ENCODE results near the gene SEPTIN12. TPM values are rescaled to one million over a fixed set of nuclear protein-coding genes. Genes with fewer than 3 reads are reported as not detected.

The SEPTIN12 gene
- total and polyA plus RNA-seq, 2 experiments from 2014 or later, result not detected

- Histone ChIP-seq H4K20me1 (replicated peaks; ENCODE audit: insufficient read depth) (peaks cover 6% of the 10 kb centered on the region), H3K27me3 (ENCODE audit: insufficient read depth) (no peaks in the 10 kb centered on the region), H3F3A (replicated peaks; ENCODE audit: low read depth) (peaks cover 26% of the 10 kb centered on the region; the same call in 1 of the 2 replicates), H3K4me1 (ENCODE audit: insufficient read depth) (peaks cover 4% of the 10 kb centered on the region; the same call in 1 of the 2 replicates), H3K4me3 (no peak overlapping the region), H3K4me2 (no peak overlapping the region), H3K9me2 (ENCODE audit: insufficient read depth) (no peaks in the 10 kb centered on the region), H2AFZ (no peak overlapping the region), H3K36me3 (ENCODE audit: insufficient read depth) (peaks cover 16% of the 10 kb centered on the region), H3K27ac (ENCODE audit: low read depth) (no peak overlapping the region), H3K79me2 (replicated peaks; ENCODE audit: insufficient read depth) (peaks cover 47% of the 10 kb centered on the region)
- TF ChIP-seq STAT1 (IDR thresholded peaks at IDR 0.05; ENCODE audit: unreplicated experiment), result no peak
- TF ChIP-seq, protein P1, sequence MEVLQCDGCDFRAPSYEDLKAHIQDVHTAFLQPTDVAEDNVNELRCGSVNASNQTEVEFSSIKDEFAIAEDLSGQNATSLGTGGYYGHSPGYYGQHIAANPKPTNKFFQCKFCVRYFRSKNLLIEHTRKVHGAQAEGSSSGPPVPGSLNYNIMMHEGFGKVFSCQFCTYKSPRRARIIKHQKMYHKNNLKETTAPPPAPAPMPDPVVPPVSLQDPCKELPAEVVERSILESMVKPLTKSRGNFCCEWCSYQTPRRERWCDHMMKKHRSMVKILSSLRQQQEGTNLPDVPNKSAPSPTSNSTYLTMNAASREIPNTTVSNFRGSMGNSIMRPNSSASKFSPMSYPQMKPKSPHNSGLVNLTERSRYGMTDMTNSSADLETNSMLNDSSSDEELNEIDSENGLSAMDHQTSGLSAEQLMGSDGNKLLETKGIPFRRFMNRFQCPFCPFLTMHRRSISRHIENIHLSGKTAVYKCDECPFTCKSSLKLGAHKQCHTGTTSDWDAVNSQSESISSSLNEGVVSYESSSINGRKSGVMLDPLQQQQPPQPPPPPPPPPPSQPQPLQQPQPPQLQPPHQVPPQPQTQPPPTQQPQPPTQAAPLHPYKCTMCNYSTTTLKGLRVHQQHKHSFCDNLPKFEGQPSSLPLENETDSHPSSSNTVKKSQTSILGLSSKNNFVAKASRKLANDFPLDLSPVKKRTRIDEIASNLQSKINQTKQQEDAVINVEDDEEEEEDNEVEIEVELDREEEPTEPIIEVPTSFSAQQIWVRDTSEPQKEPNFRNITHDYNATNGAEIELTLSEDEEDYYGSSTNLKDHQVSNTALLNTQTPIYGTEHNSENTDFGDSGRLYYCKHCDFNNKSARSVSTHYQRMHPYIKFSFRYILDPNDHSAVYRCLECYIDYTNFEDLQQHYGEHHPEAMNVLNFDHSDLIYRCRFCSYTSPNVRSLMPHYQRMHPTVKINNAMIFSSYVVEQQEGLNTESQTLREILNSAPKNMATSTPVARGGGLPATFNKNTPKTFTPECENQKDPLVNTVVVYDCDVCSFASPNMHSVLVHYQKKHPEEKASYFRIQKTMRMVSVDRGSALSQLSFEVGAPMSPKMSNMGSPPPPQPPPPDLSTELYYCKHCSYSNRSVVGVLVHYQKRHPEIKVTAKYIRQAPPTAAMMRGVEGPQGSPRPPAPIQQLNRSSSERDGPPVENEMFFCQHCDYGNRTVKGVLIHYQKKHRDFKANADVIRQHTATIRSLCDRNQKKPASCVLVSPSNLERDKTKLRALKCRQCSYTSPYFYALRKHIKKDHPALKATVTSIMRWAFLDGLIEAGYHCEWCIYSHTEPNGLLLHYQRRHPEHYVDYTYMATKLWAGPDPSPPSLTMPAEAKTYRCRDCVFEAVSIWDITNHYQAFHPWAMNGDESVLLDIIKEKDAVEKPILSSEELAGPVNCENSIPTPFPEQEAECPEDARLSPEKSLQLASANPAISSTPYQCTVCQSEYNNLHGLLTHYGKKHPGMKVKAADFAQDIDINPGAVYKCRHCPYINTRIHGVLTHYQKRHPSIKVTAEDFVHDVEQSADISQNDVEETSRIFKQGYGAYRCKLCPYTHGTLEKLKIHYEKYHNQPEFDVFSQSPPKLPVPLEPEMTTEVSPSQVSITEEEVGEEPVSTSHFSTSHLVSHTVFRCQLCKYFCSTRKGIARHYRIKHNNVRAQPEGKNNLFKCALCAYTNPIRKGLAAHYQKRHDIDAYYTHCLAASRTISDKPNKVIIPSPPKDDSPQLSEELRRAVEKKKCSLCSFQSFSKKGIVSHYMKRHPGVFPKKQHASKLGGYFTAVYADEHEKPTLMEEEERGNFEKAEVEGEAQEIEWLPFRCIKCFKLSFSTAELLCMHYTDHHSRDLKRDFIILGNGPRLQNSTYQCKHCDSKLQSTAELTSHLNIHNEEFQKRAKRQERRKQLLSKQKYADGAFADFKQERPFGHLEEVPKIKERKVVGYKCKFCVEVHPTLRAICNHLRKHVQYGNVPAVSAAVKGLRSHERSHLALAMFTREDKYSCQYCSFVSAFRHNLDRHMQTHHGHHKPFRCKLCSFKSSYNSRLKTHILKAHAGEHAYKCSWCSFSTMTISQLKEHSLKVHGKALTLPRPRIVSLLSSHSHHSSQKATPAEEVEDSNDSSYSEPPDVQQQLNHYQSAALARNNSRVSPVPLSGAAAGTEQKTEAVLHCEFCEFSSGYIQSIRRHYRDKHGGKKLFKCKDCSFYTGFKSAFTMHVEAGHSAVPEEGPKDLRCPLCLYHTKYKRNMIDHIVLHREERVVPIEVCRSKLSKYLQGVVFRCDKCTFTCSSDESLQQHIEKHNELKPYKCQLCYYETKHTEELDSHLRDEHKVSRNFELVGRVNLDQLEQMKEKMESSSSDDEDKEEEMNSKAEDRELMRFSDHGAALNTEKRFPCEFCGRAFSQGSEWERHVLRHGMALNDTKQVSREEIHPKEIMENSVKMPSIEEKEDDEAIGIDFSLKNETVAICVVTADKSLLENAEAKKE (CRISPR knock-in tag; IDR thresholded peaks at IDR 0.05), result no peak
- TF ChIP-seq POLR2AphosphoS5 (IDR thresholded peaks at IDR 0.05; ENCODE audit: low read depth), result no peak
- TF ChIP-seq CREB1 (CRISPR knock-in tag; IDR thresholded peaks at IDR 0.05; ENCODE audit: low read depth), result no peak
- TF ChIP-seq EZH2 (IDR thresholded peaks at IDR 0.05; ENCODE audit: low read depth, unreplicated experiment), result no peak
- TF ChIP-seq JUNB (IDR thresholded peaks at IDR 0.05; ENCODE audit: unreplicated experiment), result no peak
- TF ChIP-seq ZNF331 (CRISPR knock-in tag; IDR thresholded peaks at IDR 0.05; ENCODE audit: low read depth), result no peak
- TF ChIP-seq CTCF (conservative IDR thresholded peaks at IDR 0.05; ENCODE audit: low read depth in 2 of 2), result no peak
- no peak for TF ChIP-seq NANOG (IDR thresholded peaks at IDR 0.05; ENCODE audit: borderline replicate concordance)
- TF ChIP-seq ZNF114 (CRISPR knock-in tag; IDR thresholded peaks at IDR 0.05), result no peak
- TF ChIP-seq, protein P2, sequence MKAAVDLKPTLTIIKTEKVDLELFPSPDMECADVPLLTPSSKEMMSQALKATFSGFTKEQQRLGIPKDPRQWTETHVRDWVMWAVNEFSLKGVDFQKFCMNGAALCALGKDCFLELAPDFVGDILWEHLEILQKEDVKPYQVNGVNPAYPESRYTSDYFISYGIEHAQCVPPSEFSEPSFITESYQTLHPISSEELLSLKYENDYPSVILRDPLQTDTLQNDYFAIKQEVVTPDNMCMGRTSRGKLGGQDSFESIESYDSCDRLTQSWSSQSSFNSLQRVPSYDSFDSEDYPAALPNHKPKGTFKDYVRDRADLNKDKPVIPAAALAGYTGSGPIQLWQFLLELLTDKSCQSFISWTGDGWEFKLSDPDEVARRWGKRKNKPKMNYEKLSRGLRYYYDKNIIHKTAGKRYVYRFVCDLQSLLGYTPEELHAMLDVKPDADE (IDR thresholded peaks at IDR 0.05), result no peak
- TF ChIP-seq, protein P3, sequence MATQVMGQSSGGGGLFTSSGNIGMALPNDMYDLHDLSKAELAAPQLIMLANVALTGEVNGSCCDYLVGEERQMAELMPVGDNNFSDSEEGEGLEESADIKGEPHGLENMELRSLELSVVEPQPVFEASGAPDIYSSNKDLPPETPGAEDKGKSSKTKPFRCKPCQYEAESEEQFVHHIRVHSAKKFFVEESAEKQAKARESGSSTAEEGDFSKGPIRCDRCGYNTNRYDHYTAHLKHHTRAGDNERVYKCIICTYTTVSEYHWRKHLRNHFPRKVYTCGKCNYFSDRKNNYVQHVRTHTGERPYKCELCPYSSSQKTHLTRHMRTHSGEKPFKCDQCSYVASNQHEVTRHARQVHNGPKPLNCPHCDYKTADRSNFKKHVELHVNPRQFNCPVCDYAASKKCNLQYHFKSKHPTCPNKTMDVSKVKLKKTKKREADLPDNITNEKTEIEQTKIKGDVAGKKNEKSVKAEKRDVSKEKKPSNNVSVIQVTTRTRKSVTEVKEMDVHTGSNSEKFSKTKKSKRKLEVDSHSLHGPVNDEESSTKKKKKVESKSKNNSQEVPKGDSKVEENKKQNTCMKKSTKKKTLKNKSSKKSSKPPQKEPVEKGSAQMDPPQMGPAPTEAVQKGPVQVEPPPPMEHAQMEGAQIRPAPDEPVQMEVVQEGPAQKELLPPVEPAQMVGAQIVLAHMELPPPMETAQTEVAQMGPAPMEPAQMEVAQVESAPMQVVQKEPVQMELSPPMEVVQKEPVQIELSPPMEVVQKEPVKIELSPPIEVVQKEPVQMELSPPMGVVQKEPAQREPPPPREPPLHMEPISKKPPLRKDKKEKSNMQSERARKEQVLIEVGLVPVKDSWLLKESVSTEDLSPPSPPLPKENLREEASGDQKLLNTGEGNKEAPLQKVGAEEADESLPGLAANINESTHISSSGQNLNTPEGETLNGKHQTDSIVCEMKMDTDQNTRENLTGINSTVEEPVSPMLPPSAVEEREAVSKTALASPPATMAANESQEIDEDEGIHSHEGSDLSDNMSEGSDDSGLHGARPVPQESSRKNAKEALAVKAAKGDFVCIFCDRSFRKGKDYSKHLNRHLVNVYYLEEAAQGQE (IDR thresholded peaks at IDR 0.05; ENCODE audit: unreplicated experiment), result no peak
- TF ChIP-seq EZH2phosphoT487 (IDR thresholded peaks at IDR 0.05; ENCODE audit: unreplicated experiment), result no peak
- Mint-ChIP-seq H3K4me1 (peaks cover 3% of the 10 kb centered on the region; the same call in 2 of the 3 replicates), H3K36me3 (ENCODE audit: low read depth) (peaks cover 47% of the 10 kb centered on the region), H3K9me3 (no peaks in the 10 kb centered on the region; the same call in 2 of the 3 replicates), H3K27ac (no peak overlapping the region), H3K4me3 (no peak overlapping the region), H3K27me3 (ENCODE audit: insufficient read depth, low read depth, poor library complexity) (peaks cover under 1% of the 10 kb centered on the region)
- ATAC-seq, result no peak
- no peak for DNase-seq (ENCODE audit: low spot score)
Measured at GRCh38 chr16:4728676-4729075, 59.5 kb downstream of the SEPTIN12 start.
